Fibroblast of mammary gland (primary cell): ENCODE measurements around the gene FDXR.

Experiments used
- DNase-seq: peaks from one replicate; pipeline ENCODE4 v3.0.0-alpha.2; 2010; ENCODE audit warnings: low read depth
- H3K4me3 ChIP-seq: 2 replicates; pipeline ENCODE4 v1.5.1; 2011; ENCODE audit warnings: low read depth, mild to moderate bottlenecking, low read length, moderate library complexity; ENCODE audit not compliant: control insufficient read depth
- CTCF ChIP-seq: conservative IDR thresholded peaks from 2 replicates; pipeline ENCODE4 v1.5.1; 2011; ENCODE audit warnings: low read depth, low read length, inconsistent platforms; ENCODE audit not compliant: control insufficient read depth, insufficient read depth

The FDXR gene

GRCh38 chr17:74875977-74876593 lies 3.3 kb upstream of the FDXR start:
- no peak for DNase-seq
- no peak for TF ChIP-seq CTCF
- H3K4me3 ChIP-seq, result no peak overlapping the region

DNA sequence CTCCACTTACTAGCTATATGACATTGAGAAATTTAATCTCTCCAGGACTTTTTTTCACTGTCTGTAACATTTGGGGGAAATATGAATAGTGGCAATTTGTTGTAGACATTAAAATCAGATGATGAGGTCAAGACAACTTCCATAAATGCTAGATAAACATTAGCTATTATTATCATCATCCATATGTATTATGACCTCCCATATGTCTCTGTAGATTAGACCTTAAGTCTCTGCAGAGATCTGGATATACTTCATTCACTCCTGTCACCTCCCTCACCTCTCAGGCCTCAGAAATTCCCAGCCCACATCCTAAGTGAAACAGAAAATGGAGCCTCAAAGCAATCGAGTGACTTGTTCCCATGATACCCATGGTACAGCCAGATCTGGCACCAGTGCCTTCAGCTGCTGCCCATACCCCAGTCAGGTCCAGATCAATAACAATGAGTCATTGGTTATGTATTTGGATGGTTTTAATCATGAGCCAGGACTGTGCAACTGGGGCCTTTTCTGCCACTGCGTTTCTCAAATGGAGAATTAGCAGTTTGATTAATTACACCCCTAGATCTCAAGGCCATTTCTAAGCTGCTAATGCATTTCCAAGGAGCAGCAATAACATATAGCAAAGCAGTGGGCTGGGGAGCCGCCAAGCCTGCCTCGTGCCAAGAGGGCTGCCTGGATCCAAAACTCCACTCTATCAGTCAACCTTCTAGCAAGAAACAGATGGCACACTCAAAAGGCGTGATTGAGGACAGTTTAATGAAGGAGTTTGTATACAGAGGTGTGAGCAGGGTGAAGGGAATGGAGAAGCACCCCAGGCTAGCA lies 2.6 kb upstream of the FDXR start:
- H3K4me3 ChIP-seq, result no peak overlapping the region
- TF ChIP-seq CTCF, result no peak
- no peak for DNase-seq

GRCh38 chr17:74874615-74875037 lies 1.8 kb upstream of the FDXR start:
- TF ChIP-seq CTCF, result no peak
- no peak overlapping the region for H3K4me3 ChIP-seq
- DNase-seq, result no peak

GRCh38 chr17:74873874-74874614 lies 1.2 kb upstream of the FDXR start:
- no peak for TF ChIP-seq CTCF
- H3K4me3 ChIP-seq, result peak overlapping the region; percentile 87
- no peak for DNase-seq

DNA sequence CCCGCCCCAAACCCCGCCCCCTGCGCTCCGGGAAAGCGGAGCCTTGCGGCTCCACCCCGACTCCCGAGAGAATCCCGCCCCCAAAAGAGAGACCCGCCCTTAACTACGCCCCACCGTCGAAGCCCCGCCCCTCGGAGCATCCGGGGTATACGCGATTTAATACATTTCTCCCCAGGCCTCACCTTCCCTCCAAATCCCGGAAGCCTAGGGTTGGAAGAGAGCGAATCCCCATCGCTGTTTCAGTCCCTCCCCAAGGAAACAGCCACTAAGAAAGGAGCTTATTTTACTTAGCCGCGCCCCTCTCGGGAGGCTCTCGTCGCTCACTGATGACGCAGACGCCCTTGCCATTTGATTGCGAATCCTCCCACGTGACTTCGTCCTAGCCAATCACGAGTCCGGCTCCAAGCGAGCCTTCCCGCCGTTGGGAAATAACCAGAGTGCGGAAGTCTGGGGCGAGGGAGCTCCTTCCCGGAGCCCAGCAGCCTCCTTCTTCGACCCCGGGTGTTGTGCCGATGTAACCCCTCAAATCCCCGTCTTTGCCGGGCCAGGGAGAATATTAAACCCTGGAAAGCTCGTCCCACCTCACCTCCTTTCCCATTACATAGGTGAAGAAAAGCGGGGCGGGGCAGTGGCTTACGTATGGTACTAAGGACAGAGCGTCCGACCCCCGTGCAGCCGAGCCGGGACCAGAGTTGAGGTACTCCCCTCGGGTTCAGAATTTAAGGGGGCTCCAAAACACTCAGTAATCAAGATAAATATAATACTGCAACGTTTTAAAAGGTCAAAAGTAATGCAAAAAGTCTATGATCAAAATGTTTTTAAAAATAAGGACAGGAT lies 461 bp upstream of the FDXR start:
- TF ChIP-seq CTCF, result no peak
- DNase-seq, result peak; percentile 100
- peak overlapping the region; percentile 87 for H3K4me3 ChIP-seq
